NOMO-1 treated with dmso at 0.1 percent for 144 hours (cell line): ENCODE results near the gene INPP5A.

Experiments
- DNase-seq: peaks from one replicate; lab custom pipeline; 2025; ENCODE audit not compliant: unreplicated experiment; lab: John Stamatoyannopoulos, UW

INPP5A gene

DNA sequence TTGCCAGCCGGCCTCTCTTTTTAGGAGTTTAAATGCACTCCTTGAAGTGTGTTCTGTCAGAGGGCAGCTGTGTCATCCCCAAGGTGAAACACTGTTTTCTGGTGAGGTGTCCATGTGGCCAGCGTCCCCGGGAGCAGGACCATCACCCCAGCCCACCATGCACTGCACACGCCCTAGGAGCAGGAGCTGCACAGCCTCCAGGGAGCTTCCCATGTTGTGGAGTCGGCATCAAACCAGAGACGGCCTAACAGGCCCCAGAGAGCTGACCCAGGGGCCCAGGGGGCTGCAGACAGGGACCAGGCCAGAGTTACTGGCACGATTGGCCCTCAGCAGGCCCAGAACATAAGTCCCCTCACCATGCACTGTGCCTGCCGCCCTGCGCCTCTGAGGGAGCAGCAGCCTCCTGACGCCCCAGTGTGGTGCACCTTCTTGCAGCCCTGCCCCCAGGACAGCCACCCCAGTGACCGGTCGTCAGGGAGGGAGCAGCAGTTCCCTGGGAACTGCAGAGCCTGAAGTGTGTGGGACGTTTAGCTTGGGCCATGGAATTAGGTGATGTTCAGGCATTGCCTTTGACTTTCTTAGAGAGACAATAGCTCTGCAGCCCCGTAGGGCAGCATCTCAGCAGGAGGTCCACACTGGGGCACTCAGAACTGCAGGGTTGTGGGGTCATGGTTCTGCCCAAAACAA, 150.4 kb downstream of the INPP5A start:
- DNase-seq, result no peak

DNA sequence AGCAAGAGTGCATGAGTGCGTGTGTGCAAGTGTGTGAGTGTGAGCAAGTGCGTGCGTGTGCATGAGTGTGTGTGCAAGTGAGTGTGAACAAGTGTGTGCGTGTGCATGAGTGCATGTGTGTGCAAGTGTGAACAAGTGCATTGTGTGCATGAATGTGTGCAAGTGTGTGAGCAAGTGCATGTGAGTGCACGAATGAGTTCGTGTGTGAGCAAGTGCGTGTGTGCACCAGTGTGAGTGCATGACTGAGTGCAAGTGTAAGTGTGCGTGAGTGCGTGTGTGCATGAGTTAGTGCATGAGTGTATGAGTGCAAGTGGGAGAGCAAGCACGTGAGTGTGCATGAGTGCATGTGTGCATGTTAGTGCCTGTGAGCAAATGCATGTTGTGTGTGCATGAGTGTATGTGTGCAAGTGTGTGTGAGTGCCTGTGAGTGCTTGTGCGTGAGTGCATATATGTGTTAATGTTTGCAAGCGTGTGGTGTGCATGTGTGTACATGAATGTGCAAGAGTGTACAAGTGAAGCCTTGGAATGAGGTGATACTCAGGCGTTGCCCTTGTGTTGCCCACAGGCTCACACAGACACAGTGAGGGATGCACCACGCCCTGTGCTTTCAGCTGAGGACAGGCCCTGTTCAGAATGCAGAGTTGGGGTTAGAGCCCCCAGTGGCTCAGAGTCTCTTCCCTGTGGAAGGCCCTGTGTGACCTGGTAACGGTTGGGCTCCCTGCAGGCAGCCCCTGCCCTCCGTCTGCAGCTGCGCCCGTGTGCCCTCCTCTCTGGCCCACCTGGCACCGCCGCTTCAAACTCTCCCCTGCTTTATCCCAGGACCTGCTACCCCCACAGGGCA, 151.2 kb downstream of the INPP5A start:
- no peak for DNase-seq

DNA sequence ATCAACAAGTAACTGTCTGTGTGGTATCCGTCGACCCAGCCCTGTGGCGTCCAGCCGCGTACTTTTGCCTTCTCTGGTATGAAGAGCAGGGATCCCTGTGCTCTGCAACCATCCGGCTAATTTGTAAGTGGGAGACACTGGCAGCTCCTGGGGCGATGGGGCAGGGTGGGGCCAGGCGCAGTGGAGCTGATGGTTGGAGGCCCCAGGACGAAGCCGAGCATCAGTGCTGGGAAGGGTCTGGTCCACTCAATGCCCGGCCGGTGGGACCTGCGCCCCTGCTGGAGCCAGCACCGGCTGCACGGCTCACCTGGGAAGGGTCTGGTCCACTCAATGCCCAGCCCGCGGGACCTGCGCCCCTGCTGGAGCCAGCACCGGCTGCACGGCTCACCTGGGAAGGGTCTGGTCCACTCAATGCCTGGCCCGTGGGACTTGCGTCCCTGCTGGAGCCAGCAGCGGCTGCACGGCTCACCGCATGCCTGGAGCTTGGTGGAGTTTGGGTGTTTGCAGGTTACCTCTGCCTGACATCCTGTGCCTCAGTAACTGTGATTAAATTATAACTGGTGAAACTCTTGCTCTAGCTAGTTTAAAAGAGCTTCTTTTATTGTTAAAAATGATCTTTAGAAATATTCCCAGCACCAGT, 152.3 kb downstream of the INPP5A start:
- DNase-seq, result no peak

DNA sequence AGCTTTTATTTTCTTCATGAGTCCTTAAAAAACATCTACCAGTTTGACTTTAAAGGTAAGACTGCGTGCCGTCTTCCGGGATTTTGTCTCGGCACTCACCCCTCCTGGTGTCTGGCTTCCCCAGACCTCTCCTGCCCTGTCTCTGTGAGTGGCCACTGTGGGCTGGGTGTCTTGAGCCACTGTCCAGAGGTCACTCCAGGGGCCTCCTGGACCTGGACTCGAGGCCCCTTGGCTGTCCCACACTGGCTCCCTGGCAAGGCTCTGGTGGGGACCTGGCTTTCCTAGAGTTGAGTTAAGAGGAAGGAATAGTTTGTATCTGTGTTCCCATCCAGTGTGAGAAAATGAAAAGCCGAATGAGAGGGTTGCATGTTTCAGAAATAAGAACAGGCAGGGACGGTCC, 152.8 kb downstream of the INPP5A start:
- no peak for DNase-seq

DNA sequence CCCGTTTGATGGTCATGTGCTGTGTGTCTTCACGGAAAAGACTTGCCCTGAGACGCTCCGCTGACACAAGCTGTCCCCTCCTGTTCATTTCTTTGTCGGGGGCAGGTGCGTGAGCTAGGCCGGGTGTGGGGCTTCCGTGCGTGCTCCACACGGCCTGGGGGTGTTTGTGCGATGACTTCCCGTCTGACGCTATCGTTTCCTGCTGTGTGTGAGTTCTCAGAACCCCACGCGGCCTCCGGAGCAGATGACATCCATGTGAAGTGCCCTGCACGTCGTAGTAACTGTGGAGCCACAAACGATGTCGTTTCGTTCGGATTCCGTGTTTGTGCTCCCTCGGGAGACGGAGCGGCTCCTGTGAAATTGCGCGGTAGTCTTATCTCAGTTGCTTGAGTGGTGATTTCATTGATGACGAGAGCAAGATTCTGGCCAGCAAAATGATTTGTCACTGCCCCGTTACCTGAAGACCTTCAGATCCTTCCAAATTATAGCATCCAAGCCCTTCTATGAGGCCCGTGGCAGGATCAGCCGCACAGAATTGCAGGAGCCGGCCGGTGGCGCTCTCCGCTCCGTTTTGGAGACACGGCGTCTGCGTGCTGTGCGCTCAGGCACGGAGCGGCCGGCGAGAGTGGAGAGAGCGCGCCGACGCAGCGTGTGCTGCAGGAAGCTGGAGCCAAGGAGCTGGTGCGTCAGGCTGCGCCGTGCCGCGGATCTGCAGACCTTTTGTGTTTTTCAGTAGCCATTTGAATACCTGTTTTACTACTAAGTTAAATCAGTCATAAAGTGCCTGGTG, 153.4 kb downstream of the INPP5A start:
- DNase-seq, result no peak

DNA sequence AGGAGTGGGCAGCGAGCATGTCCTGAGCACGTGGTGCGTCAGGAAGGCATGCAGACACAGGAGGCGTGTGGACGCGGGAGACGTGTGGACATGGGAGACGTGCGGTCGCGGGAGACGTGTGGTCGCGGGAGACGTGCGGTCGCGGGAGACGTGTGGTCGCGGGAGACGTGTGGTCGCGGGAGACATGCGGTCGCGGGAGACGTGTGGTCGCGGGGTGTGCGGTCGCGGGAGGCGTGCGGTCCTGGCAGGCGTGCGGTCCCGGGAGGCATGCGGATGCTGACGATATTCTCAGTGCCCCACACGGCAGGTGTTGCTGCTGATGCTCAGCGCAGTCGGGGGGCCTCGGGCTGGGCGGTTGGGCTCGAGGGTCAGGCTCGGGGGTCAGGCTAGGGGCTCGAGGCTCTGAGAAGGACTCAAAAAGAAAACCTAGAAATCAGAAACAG, 154.1 kb downstream of the INPP5A start:
- no peak for DNase-seq

DNA sequence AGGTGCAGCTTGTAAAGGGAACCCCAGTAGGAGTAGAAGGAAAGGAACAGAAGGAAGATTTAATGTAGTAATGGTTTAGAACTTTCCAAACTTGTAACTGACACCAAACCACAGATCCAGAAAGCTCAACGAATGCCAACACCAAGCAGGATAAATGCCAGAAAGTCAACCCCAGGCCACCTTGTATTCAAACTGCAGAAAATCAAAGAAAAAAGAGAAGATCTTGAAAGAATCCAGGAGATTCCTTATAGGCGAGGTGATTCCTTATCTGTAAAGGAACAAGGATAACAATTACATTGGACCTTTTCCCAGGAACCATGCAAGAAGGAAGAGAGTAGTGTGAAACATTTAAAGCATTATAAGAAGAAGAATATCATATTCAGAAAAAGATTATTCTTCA, 154.7 kb downstream of the INPP5A start:
- no peak for DNase-seq

DNA sequence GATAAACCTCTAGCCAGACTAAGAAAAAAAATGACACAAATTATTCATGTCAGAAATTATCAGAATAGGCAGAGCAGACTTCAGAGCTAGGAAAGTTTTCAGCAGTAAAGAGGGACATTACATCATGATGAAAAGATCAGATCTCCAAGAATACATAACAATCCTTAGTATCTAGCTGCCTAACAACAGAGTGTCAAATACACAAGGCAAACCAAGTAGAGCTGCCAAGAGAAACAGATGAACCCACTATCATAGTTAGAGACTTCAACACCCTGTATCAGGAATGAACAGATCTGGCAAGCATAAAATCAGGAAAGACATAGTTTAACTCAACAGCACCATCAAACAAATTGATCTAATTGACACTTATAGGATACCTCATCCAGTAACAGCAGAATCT, 156.1 kb downstream of the INPP5A start:
- no peak for DNase-seq

DNA sequence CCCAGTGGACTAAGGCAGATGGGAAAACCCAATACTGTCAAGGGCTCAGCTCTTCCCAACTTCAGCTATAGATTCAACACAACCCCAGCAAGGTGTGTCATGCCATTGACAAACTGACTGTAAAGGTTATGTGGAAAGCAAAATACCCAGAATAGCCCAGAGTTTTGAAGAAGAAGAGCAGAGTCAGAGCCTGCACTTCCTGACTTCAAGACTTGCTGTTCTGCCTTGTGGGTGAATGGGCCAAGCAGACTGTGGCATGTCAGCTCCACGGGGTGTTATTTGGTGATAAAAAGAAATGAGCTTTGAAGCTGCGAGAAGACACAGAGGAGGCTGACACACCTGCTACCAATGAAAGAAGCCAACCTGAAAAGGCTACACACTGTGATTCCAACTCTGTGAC, 158.6 kb downstream of the INPP5A start:
- no peak for DNase-seq

DNA sequence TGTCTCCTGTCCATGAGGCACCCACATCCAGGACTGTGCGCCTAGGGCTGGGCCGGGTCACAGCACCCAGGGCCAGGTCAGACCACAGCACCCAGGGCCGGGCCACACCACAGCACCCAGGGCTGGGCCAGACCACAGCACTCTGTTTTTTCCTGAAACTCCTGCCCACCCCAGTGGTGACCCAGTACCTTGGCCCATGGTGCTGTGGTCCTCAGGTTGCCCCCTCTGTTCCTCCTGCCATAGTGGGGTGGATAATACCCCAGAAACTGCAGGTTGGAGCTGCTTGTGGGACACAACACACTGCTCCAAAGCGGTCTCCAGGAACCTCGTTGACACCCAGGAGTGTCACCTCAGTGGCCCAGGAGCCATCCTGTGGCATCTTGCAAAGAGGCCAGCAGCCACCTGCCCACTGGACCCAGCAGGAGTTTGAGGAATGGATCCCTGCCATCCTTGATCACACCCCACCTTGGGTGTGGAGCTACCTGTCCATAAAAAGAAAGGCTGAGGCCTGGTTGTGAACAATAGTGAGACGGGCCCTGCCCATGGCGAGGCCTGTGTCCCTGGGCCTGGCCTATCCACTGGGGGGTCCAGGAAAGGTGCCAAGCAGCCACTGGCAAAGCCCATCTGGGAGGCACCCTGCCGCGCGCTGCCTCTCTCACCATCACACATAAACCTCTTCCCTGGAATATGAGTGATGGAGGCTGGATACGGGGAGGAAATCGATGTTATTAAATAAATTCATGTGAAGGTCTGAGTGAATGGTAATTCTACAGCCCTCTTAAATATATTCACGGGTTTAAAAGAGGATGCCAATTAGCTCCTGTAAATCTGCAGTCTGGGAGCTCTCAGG, 159.4 kb downstream of the INPP5A start:
- DNase-seq, result no peak

DNA sequence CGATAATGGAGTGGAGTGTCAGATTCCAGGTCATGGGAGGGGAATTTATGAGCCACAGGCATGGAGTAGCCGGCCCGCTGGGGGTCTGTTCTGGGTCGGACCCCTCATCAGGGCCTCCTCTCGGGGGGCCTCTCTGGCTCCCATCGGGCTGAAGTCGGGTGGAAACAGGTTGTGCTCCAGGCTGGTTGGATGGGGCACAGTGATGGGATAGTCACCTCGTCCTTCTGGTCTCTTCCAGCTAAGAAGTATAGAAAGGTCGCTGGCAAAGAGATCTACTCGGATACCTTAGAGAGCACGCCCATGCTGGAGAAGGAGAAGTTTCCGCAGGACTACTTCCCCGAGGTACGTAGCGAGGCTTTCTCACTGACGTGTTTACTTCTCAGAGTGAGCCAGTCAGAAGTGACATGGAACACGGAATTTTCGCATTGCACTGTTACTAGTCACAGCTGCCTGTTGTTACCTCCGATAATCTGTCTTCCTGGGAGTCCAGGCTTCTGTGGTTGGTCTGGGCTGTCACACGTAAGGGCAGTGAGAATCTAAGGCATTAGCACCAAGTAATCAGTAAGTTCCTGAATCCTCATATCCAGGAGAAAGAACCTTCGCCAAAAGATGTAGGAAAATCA, 160.1 kb downstream of the INPP5A start:
- DNase-seq, result no peak

DNA sequence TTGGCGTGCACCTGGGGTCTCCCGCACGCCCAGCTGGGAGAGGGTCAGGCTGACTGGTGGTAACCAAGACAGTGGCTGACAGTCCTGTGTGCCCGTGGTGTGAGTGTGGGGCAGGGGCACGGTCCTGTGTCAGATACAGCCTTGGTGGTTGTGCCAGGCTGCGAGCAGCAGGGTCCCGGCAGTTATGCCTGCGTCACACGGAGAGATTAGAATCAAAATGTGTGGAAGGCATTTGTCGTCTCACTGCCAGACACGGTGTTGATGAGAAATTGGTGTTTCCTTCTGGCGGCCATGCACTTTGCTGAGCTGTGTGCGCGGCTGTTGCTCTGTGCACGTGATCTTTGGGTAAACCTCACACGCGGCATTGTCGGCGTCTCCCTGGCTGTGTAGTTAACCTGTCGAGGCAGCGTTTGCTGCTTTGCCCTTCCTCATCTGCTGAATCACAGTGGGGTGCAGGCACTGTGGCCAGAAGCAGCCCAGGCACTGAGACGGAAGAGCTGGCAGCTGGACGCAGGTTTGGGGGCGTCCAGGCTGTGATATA, 160.7 kb downstream of the INPP5A start:
- no peak for DNase-seq

DNA sequence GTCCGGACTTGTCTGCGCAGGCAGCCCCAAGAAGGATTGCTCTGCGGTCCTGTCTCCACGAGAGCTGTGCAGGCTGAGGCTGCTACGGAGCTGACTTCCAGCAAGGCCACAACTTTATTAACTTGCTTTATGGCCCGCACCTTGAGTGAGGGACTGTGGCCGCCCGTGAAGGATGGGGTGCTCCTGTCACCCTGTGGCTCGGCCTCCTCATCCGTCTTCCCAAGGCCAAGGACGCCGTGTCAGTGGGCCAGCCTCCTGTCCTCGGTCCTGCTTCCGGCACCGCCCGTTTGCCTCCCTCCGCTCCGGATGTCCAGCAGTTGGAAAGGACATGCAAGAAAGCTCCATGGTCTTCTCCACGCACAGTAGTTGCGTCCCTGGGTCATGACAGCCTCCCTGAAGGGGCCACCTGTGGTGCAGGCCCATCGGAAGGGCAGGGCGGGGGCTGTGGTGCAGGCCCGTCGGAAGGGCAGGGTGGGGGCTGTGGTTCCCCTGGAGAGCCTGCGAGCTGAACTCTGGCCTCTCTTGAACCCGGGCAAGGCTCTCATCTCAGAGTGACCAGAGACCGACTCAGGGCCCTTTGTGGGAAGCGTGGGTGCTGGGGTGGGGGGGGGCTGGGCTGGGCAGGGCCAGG, 161.3 kb downstream of the INPP5A start:
- DNase-seq, result no peak

DNA sequence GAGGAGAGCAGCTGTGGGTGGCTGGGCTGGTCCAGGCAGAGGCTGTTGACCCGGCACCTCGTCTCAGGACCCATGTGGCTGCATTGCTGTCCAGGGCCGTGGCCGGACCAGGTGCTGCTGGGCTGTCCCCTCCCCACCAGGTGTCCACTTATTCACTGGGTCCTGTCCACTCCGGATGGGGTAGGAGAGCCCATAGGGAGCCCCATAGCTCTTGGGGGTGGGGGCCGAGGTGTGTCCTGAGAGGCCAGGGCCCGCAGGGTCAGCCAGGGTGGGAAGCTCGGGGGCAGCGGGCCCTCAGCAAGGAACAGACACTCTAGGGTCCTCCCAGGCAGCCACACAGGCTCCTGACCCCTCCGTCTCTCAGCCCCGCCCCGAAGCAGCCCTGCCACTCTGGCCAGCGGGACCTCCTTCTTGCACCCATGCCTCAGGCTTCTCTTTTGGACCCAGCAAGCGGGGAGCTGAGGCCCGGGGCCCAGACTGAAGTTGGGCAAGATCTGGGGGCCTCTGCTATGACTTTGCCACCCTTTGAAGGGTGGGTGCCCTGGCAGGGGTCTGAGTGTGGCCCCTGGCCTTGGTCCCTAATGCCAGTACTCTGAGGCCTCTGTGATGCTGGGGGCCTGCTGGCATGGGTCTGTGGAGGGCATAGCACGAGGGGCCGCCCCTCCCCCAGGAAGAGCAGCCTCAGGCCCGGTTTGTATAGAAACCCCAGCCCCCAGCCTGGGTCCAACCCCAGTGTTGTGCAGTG, 162.0 kb downstream of the INPP5A start:
- no peak for DNase-seq

DNA sequence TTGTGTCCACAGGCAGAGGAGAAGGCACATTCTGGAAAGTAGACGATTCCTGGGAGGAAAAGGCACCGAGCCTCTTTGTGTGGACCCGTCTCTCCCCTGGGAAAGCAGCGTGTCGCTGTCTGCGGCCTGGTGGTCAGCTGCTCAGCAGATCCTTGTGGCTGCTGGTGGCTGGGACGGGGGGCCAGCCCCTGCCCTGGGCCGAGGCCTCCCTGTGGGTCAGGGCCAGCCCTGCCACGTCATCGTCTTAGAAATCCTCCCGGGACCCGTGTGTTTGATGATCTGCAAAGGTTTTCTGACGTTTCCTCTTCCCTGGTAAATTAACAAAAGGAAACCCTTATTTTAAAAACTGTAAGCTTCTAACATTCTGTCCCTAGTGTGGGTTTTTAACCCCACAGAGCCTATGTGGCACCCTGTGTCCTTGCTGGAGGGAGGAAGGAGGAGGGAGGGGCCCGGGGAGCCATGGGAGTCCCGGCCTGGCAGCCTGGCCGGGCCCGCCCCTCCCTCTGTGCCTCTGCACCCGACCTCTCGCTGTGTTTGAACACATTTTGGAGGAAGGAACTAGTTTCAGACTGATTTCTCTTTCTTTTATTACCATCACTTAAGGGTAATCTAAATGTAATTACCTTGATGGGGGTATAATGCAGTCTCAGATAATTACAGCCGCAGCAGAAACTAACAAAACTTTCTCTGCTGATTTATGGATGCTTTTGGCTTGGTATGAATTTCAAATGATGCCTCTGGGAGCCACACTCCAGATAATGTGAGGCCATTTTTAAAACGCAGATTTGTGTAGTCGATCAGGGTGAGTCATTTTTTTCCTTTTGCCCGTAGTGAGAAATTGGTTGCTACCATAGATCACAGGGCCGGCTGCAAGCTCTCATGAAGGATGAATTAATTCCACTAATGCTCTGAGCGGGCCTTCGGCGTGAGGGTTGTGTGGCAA, 162.8 kb downstream of the INPP5A start:
- DNase-seq, result no peak

DNA sequence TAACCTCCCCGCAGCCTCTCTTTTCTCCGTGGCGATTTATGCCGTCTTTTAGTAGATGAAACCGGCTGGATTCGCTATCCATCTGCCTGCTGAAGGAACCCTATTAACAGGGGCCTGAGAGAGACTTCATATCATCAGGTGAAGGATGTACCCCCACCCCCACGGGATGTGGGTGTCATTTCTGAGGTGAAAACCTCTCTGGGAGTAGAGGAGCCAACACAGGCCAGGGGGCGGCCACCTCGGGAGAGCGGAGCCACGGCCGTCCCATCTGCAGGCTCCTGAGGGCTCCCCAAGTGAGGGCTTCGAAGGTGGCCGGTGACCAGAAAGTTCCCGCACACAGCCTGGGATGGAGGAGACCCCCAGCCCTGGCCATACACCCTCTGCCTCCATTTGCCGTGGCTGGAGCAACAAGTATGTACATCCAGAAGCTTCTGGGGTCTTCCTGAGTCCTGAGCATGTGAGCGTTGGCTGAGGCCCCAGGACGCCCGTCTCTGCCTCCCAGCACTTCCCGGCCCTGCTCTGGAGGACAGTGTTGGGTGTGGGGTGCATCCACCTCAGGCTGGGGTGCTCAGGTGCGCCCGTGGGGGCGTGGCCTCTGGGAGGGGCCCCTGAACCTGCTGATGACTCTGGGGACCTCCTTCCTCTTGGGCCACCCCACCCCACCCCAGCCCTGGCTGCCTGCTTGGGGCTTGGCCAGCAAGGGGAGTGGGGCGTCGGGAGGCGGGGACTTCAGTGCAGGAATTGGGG, 163.7 kb downstream of the INPP5A start:
- DNase-seq, result no peak

DNA sequence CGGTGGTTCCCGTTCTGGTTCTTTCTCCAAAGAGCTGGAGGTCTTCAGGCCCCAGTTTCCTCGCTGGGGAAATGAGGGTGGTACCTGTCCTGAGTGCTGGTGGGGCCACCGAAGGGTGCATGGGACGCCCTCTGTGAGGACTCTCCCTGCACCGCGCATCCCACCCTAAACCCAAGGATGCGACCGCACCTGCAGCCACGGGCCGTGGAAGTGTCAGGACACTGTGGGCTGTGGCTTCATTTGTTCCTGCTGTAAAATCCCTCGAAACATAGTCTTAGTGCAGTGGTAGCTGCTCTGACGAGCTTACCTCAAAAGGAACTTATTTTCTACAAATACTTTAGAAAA, 164.2 kb downstream of the INPP5A start:
- DNase-seq, result no peak
